Measurements from ENCODE around the gene SERPINB8. TPM values are rescaled to one million over a fixed set of nuclear protein-coding genes. Genes with fewer than 3 reads are reported as not detected.

The SERPINB8 gene
- total RNA-seq, 1 donor from 2014 or later = 7.4 TPM

DNA sequence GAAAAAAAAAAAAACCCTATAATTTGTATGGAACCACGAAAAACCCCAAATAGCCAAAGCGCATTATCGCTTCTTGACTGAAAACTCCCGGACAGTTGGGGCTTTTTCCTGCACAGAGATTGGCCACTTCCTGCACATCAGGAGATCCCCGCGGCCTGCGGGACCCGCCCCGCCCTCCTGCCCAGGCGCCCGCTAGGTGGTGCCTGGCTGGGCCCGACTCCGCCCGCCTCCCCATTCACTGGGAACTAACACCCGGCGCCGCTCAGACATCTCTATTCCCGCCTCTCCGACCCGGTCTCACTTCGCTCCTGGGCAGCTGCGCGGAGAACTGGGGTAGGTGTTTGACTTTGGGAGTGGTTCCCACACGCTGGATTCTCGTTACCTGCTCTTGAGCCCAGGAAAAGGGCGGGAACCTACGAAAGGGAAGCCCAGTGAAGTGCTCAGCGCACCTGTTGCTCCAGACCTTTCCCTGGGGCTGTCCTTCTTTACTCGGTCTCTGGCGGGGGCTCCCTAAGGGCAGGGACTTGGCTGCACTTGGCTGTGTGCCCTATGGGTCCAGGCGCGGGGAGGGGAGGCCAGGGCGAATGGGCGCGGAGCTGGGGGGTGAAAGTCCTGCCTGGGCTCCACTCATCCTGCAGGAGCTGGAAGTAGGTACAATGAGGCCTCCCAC is 20.7 kb upstream of the SERPINB8 start, which contains the start of gene HMSD:
TSS of gene HMSD (plus strand) at position 234 of the 670 bp plus-strand sequence. CDS start 4,155 bp downstream, outside the sequence.
- no peak within 1 kb of the TSS for H3K27ac Mint-ChIP-seq

DNA sequence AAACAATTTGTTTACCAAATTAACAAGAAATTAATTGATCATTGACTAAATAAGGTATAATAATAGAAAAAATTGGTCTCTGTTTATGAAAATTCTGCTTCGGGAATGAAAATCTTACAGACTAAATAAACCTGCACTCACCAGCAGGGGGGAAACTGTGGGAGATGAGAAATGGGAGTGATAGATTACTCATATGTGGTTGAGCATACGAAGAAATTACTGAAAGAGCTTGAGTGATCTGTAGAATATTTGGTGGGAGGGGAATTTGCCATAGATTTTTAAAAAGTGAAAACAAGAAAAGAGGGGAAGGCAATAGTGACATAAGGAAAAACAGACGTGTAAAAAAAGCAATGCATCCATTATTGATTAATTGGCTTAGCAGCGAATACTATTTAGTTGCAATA is 18.6 kb upstream of the SERPINB8 start:
- H3K4me3 Mint-ChIP-seq = no peak overlapping the region
- H3K4me1 Mint-ChIP-seq (ENCODE audit: unreplicated experiment) = no peaks in the 10 kb centered on the region
- no peaks in the 10 kb centered on the region for H3K9me3 Mint-ChIP-seq
- DNase-seq (ENCODE audit: extremely low spot score, unreplicated experiment) = no peak
- peaks cover 16% of the 10 kb centered on the region for H3K27me3 Mint-ChIP-seq
- no peak overlapping the region for H3K27ac Mint-ChIP-seq
- TF ChIP-seq, protein P1, sequence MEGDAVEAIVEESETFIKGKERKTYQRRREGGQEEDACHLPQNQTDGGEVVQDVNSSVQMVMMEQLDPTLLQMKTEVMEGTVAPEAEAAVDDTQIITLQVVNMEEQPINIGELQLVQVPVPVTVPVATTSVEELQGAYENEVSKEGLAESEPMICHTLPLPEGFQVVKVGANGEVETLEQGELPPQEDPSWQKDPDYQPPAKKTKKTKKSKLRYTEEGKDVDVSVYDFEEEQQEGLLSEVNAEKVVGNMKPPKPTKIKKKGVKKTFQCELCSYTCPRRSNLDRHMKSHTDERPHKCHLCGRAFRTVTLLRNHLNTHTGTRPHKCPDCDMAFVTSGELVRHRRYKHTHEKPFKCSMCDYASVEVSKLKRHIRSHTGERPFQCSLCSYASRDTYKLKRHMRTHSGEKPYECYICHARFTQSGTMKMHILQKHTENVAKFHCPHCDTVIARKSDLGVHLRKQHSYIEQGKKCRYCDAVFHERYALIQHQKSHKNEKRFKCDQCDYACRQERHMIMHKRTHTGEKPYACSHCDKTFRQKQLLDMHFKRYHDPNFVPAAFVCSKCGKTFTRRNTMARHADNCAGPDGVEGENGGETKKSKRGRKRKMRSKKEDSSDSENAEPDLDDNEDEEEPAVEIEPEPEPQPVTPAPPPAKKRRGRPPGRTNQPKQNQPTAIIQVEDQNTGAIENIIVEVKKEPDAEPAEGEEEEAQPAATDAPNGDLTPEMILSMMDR (conservative IDR thresholded peaks at IDR 0.05) = no peak
- no peaks in the 10 kb centered on the region for H3K36me3 Mint-ChIP-seq

More for the DNA sequence above, 20.7 kb upstream of the SERPINB8 start, which contains the start of gene HMSD:
- H3K27me3 Mint-ChIP-seq = peaks cover 16% of the 10 kb centered on the region
- no peaks in the 10 kb centered on the region for H3K36me3 Mint-ChIP-seq
- DNase-seq (ENCODE audit: extremely low spot score, unreplicated experiment) = no peak
- peak within 1 kb of the TSS; percentile 78 for H3K4me3 Mint-ChIP-seq
- H3K4me1 Mint-ChIP-seq (ENCODE audit: unreplicated experiment) = no peaks in the 10 kb centered on the region
- TF ChIP-seq, protein P1 (conservative IDR thresholded peaks at IDR 0.05) = peak; percentile 62
- H3K9me3 Mint-ChIP-seq = no peaks in the 10 kb centered on the region

DNA sequence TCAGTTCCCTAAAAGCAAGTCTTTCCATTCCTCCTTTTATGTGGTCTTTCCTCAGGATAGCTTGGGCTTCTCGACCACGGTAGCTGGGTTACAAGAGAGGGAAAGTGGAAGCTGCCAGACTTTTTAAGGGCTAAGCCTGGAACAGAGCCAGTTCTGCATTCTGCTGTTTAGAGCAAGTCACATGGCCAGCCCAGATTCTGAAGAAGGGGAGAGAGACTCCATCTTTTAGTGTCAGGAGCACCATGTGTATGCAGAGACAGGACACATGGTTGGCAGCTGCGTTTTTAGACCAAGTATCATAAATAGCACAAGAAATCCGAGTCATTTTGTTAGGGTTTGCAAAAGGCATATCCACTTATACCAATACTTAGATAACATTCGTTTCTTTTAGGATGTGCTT is 16.1 kb upstream of the SERPINB8 start:
- H3K27ac Mint-ChIP-seq = no peak overlapping the region

DNA sequence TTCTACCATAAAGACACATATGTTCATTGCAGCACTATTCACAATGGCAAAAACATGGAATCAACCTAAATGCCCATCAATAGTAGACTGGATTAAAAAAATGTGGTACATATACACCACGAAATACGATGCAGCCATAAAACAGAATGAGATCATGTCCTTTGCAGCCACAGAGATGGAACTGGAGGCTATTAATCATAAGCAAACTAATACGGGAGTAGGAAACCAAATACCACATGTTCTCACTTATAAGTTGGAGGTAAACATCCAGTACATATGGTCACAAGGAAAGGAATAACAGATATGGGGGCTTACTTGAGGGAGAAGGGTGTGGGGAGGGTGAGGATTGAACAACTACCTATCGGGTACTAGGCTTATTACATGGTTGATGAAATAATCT is 13.1 kb upstream of the SERPINB8 start:
- TF ChIP-seq, protein P1 (conservative IDR thresholded peaks at IDR 0.05) = no peak
- H3K36me3 Mint-ChIP-seq = no peaks in the 10 kb centered on the region
- no peaks in the 10 kb centered on the region for H3K4me1 Mint-ChIP-seq (ENCODE audit: unreplicated experiment)
- H3K4me3 Mint-ChIP-seq = no peak overlapping the region
- H3K9me3 Mint-ChIP-seq = no peaks in the 10 kb centered on the region
- peaks cover 3% of the 10 kb centered on the region for H3K27me3 Mint-ChIP-seq
- no peak for DNase-seq (ENCODE audit: extremely low spot score, unreplicated experiment)
- no peak overlapping the region for H3K27ac Mint-ChIP-seq

More for the DNA sequence above, 16.1 kb upstream of the SERPINB8 start:
- H3K4me3 Mint-ChIP-seq = no peak overlapping the region
- peaks cover 6% of the 10 kb centered on the region for H3K27me3 Mint-ChIP-seq
- H3K9me3 Mint-ChIP-seq = no peaks in the 10 kb centered on the region
- DNase-seq (ENCODE audit: extremely low spot score, unreplicated experiment) = no peak
- TF ChIP-seq, protein P1 (conservative IDR thresholded peaks at IDR 0.05) = no peak
- no peaks in the 10 kb centered on the region for H3K36me3 Mint-ChIP-seq
- no peaks in the 10 kb centered on the region for H3K4me1 Mint-ChIP-seq (ENCODE audit: unreplicated experiment)

DNA sequence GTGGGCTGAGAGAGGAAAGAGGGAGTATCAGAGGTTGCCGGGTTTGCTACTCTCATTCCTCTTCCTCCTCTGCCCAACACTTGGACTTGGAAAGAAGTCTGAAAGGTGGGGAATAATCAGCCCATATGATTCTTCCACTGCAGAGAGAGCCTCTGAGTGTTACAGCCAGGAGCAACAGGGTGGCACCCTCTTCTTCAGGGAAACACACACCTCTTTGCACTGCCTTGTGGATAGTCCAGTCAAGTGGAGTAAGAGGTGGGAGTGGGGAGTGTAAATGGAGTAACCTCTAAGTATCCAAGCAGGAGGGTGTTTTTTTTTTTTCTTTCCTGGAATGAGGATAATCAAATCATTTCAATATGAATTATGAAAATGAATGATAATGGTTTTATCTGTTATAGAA is 9.0 kb upstream of the SERPINB8 start:
- TF ChIP-seq, protein P1 (conservative IDR thresholded peaks at IDR 0.05) = no peak
- Mint-ChIP-seq H3K4me3 (no peak overlapping the region), H3K27ac (no peak overlapping the region), H3K36me3 (no peaks in the 10 kb centered on the region), H3K27me3 (peaks cover 3% of the 10 kb centered on the region), H3K9me3 (no peaks in the 10 kb centered on the region), H3K4me1 (ENCODE audit: unreplicated experiment) (no peaks in the 10 kb centered on the region)
- DNase-seq (ENCODE audit: extremely low spot score, unreplicated experiment) = no peak
